Stimulated activated CD8-positive, alpha-beta memory T cell treated with anti-CD3 and anti-CD28 coated beads, Interleukin-4, amount 100 ng/mL, for 24 hours (primary cell): ENCODE data around the gene RGS21.

Source experiments
- DNase-seq: peaks from one replicate; pipeline ENCODE4 v3.0.0-alpha.2; 2020; ENCODE audit warnings: low read depth

RGS21 gene

GRCh38 chr1:192378878-192379277 lies 62.1 kb downstream of the RGS21 start:
- no peak for DNase-seq

GRCh38 chr1:192379554-192379953 lies 62.8 kb downstream of the RGS21 start:
- no peak for DNase-seq

GRCh38 chr1:192382758-192383157 lies 66.0 kb downstream of the RGS21 start:
- DNase-seq = no peak

GRCh38 chr1:192386051-192386650 lies 69.4 kb downstream of the RGS21 start:
- no peak for DNase-seq

GRCh38 chr1:192395211-192395610 lies 78.4 kb downstream of the RGS21 start:
- DNase-seq = no peak

GRCh38 chr1:192395895-192396294 lies 79.1 kb downstream of the RGS21 start:
- DNase-seq = no peak

GRCh38 chr1:192399161-192399560 lies 82.4 kb downstream of the RGS21 start:
- DNase-seq = no peak

GRCh38 chr1:192401825-192402224 lies 85.0 kb downstream of the RGS21 start:
- DNase-seq = no peak

- DNase-seq = no peak
Measured at GRCh38 chr1:192402571-192402970, 85.8 kb downstream of the RGS21 start.

- DNase-seq = no peak
Measured at GRCh38 chr1:192407206-192407605, 90.4 kb downstream of the RGS21 start.
